HG03097 (cell line): Measurements from ENCODE around the gene SPINK8.
"Not testable (repeated sequence)": the region's sequence is repeated elsewhere in the genome, so short reads cannot be mapped to it uniquely, and the experiment has no call there.

Source experiments
- ATAC-seq: cut with Tn5 transposase; IDR thresholded peaks from one replicate; pipeline ENCODE4 v1.9.1; 2021; ENCODE audit not compliant: unreplicated experiment, low FRiP score

The SPINK8 gene

GRCh38 chr3:48331706-48332435 is 1.6 kb downstream of the SPINK8 start:
- ATAC-seq: not testable (repeated sequence)

- ATAC-seq: no peak
Measured at GRCh38 chr3:48320996-48321395, 12.5 kb downstream of the SPINK8 start.

- ATAC-seq: no peak
Measured at GRCh38 chr3:48318713-48319468, 14.6 kb downstream of the SPINK8 start.

- ATAC-seq: no peak
Measured at GRCh38 chr3:48314542-48314941, 18.9 kb downstream of the SPINK8 start.

- no peak for ATAC-seq
Measured at GRCh38 chr3:48306860-48307530, 26.5 kb downstream of the SPINK8 start.

GRCh38 chr3:48306290-48306689 is 27.2 kb downstream of the SPINK8 start:
- ATAC-seq: no peak

DNA sequence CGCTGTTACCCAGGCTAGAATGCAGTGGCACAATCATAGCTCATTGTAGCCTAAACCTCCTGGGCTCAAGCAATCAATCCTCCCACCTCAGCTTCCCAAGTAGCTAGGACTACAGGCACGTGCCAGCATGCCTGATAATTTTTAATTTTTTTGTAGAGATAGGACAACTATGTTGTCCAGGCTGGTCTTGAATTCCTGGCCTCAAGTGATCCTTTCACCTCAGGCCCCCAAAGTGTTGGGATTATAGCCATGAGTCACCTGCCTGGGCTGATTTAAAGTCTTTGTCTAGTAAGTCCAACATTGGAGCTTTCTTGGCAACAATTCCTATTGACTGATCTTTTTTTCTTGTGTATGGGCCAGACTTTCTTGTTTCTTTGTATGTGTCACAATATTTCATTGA is 28.1 kb downstream of the SPINK8 start:
- ATAC-seq: no peak

GRCh38 chr3:48303021-48303420 is 30.4 kb downstream of the SPINK8 start:
- no peak for ATAC-seq

GRCh38 chr3:48301800-48302166 is 31.7 kb downstream of the SPINK8 start:
- ATAC-seq: no peak

GRCh38 chr3:48301020-48301799 is 32.3 kb downstream of the SPINK8 start, which contains the start of gene NME6:
Gene NME6 (minus strand): TSS chr3:48301367.
- ATAC-seq: peak; percentile 70

DNA sequence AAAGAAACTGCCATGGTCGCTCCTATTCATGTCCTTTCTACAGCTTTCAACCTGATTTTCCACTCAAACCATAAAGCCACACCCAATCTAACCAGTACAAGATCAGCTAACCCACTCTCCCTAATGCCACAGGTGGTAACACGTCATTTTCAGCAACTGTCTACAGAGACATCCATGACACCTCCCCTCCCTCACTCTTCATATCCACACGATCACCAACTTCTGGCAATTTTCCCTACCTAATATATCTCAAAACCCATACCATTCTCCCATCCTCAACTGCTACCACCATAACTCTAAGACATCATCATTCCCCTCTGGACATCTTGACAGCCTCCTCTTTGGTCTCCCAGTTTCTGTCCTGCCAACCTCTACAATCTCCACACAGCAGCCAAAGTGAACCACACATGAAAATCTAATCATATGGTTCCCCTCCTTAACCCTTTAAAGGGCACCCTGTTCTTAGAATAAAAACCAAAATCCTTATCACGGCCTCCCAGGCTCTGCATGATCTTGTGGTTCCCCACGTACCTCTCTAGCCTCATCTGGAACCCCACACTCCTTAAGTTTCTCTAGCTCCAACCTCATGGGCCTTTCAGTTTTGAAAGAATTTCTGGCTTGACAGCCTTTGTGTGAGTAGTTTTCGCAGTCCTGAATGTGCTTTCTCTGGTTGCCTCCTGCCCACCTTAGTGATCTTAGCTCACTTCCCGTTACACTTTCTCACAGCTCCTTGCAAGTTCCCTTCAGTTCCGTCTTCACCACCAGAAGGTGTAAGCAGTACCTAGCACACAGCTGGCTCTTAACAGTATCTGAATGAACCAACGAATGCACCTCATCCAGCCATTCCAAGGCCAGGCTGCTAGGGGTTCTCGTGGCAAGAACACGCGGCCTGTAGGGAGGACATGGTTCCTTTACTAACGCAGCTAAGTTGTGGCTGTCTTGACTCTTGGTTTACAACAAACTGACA is 33.4 kb downstream of the SPINK8 start:
- no peak for ATAC-seq

GRCh38 chr3:48297111-48297810 is 36.2 kb downstream of the SPINK8 start:
- no peak for ATAC-seq

- no peak for ATAC-seq
Measured at GRCh38 chr3:48296699-48297098, 36.8 kb downstream of the SPINK8 start.

- no peak for ATAC-seq
Measured at GRCh38 chr3:48294611-48295263, 38.7 kb downstream of the SPINK8 start.

GRCh38 chr3:48289659-48290058 is 43.8 kb downstream of the SPINK8 start:
- no peak for ATAC-seq

GRCh38 chr3:48287034-48287433 is 46.4 kb downstream of the SPINK8 start:
- no peak for ATAC-seq

GRCh38 chr3:48286308-48286707 is 47.2 kb downstream of the SPINK8 start:
- no peak for ATAC-seq

- no peak for ATAC-seq
Measured at GRCh38 chr3:48285675-48286074, 47.8 kb downstream of the SPINK8 start.
